Measurements from ENCODE around the gene ZNF75A. TPM values are rescaled to one million over a fixed set of nuclear protein-coding genes. Genes with fewer than 3 reads are reported as not detected.

The ZNF75A gene
- total RNA-seq, 1 experiment from 2014 or later = 24.5 TPM

GRCh38 chr16:3328104-3328503, 22.8 kb downstream of the ZNF75A start:
- DNase-seq (ENCODE audit: low read depth, low spot score) = no peak
- CTCF ChIA-PET = no interaction called here
- H3K27me3 ChIP-seq (ENCODE audit: control insufficient read depth, insufficient read depth, low read length) = no peaks in the 10 kb centered on the region
- H3K4me1 ChIP-seq (ENCODE audit: control insufficient read depth, insufficient read depth, low read length) = no peaks in the 10 kb centered on the region
- BruUV-seq (replicated peaks) = no TSS peak
- POLR2A ChIA-PET = no interaction called here
- H3K27ac ChIP-seq (ENCODE audit: low read length) = no peak overlapping the region
- TF ChIP-seq REST (IDR thresholded peaks at IDR 0.05; ENCODE audit: insufficient read depth in 1 of 2, low read depth in 2 of 2, low read length in 1 of 2) = no peak
- TF ChIP-seq TCF7L2 (IDR thresholded peaks at IDR 0.05; ENCODE audit: low read depth, low read length) = no peak
- TF ChIP-seq CTCF (IDR thresholded peaks at IDR 0.05) = no peak
- no peak for TF ChIP-seq SIN3A (IDR thresholded peaks at IDR 0.05; ENCODE audit: borderline replicate concordance, insufficient read depth, low read depth, low read length)
- no peak for TF ChIP-seq POLR2AphosphoS5 (IDR thresholded peaks at IDR 0.05; ENCODE audit: low read depth, low read length)
- in situ Hi-C loops (cut with HindIII; ENCODE audit: low pct_unique_long_range_greater_than_20kb, low sequenced_read_pairs) = no loop called here
- H3K9me3 ChIP-seq (ENCODE audit: control insufficient read depth, insufficient read depth, low read depth, low read length) = no peaks in the 10 kb centered on the region
- no peak for ATAC-seq
- H3K36me3 ChIP-seq (ENCODE audit: control insufficient read depth, insufficient read depth, low read length) = no peaks in the 10 kb centered on the region
- intact Hi-C loops (cut with micrococcal nuclease; ENCODE audit: unreplicated experiment) = no loop called here
- no peak overlapping the region for H3K4me3 ChIP-seq (ENCODE audit: low read depth in 2 of 2, low read length in 2 of 2)

- H3K9me3 ChIP-seq (ENCODE audit: control insufficient read depth, insufficient read depth, low read depth, low read length) = no peaks in the 10 kb centered on the region
- ChIA-PET CTCF (no interaction called here), POLR2A (no interaction called here)
- H3K4me3 ChIP-seq (ENCODE audit: low read depth in 2 of 2, low read length in 2 of 2) = no peak overlapping the region
- H3K36me3 ChIP-seq (ENCODE audit: control insufficient read depth, insufficient read depth, low read length) = no peaks in the 10 kb centered on the region
- BruUV-seq (replicated peaks) = no TSS peak
- in situ Hi-C loops (cut with HindIII; ENCODE audit: low pct_unique_long_range_greater_than_20kb, low sequenced_read_pairs) = no loop called here
- H3K4me1 ChIP-seq (ENCODE audit: control insufficient read depth, insufficient read depth, low read length) = no peaks in the 10 kb centered on the region
- no peak for TF ChIP-seq REST (IDR thresholded peaks at IDR 0.05; ENCODE audit: insufficient read depth in 1 of 2, low read depth in 2 of 2, low read length in 1 of 2)
- no peak for TF ChIP-seq CTCF (IDR thresholded peaks at IDR 0.05)
- TF ChIP-seq SIN3A (IDR thresholded peaks at IDR 0.05; ENCODE audit: borderline replicate concordance, insufficient read depth, low read depth, low read length) = no peak
- TF ChIP-seq POLR2AphosphoS5 (IDR thresholded peaks at IDR 0.05; ENCODE audit: low read depth, low read length) = no peak
- TF ChIP-seq TCF7L2 (IDR thresholded peaks at IDR 0.05; ENCODE audit: low read depth, low read length) = no peak
- H3K27ac ChIP-seq (ENCODE audit: low read length) = no peak overlapping the region
- DNase-seq (ENCODE audit: low read depth, low spot score) = no peak
- ATAC-seq = no peak
- no peaks in the 10 kb centered on the region for H3K27me3 ChIP-seq (ENCODE audit: control insufficient read depth, insufficient read depth, low read length)
- intact Hi-C loops (cut with micrococcal nuclease; ENCODE audit: unreplicated experiment) = no loop called here
Observed at GRCh38 chr16:3328643-3329042, 23.3 kb downstream of the ZNF75A start.

Measured in Panc1 (cell line).